Measurements from ENCODE around the gene HMGN3. TPM values are rescaled to one million over a fixed set of nuclear protein-coding genes. Genes with fewer than 3 reads are reported as not detected.

Gene HMGN3
- total and polyA plus RNA-seq, 2 of the 13 experiments (the other 11 are each of a cell fraction or from before 2014, with no cell fraction given) = 67.9 to 145 TPM

GRCh38 chr6:79234150-79235022 is at the start of gene HMGN3 (continued):
- TF ChIP-seq AHDC1 (CRISPR knock-in tag; IDR thresholded peaks at IDR 0.05; ENCODE audit: borderline replicate concordance) (peak; percentile 64; the same call in 1 of the 2 replicates), IKZF5 (CRISPR knock-in tag; IDR thresholded peaks at IDR 0.05) (peak; percentile 87), KLF9 (CRISPR knock-in tag; IDR thresholded peaks at IDR 0.05; ENCODE audit: low read depth) (peak; percentile 83; the same call in 1 of the 2 replicates), ZNF580 (CRISPR knock-in tag; IDR thresholded peaks at IDR 0.05; ENCODE audit: borderline replicate concordance, low read depth) (peak; percentile 51; the same call in 1 of the 2 replicates), ZNF790 (CRISPR knock-in tag; IDR thresholded peaks at IDR 0.05; ENCODE audit: borderline replicate concordance) (0 out of 2 replicates have a peak, but pooled peaks have one; percentile 25), PRDM15 (CRISPR knock-in tag; IDR thresholded peaks at IDR 0.05) (peak; percentile 75; the same call in 1 of the 2 replicates), KLF16 (CRISPR knock-in tag; IDR thresholded peaks at IDR 0.05) (no peak), PHF8 (CRISPR knock-in tag; IDR thresholded peaks at IDR 0.05) (peak; percentile 37), GLMP (CRISPR knock-in tag; IDR thresholded peaks at IDR 0.05; ENCODE audit: borderline replicate concordance) (no peak), BORCS8-MEF2B (CRISPR knock-in tag; IDR thresholded peaks at IDR 0.05) (peak; percentile 95), PPARG (CRISPR knock-in tag; conservative IDR thresholded peaks at IDR 0.05) (peak; percentile 52; the same call in 1 of the 2 replicates), CENPBD1 (CRISPR knock-in tag; IDR thresholded peaks at IDR 0.05; ENCODE audit: borderline replicate concordance, low read depth) (no peak), IRX3 (CRISPR knock-in tag; IDR thresholded peaks at IDR 0.05; ENCODE audit: borderline replicate concordance, low read depth) (peak; percentile 64; the same call in 1 of the 2 replicates)

Data from HepG2 (cell line).